Measurements from ENCODE around the gene GLIS1.
A peak's percentile ranks its signal among the peaks of the same experiment; 100 is the strongest.

The GLIS1 gene

GRCh38 chr1:53476579-53476978, 262.4 kb downstream of the GLIS1 start:
- TF ChIP-seq CTCF (IDR thresholded peaks at IDR 0.05; ENCODE audit: low read depth, low read length) = no peak
- no peak overlapping the region for H3K4me3 ChIP-seq (ENCODE audit: low read depth, low read length)

- no peak for TF ChIP-seq CTCF (IDR thresholded peaks at IDR 0.05; ENCODE audit: low read depth, low read length)
Measured at GRCh38 chr1:53475664-53476063, 263.3 kb downstream of the GLIS1 start.

GRCh38 chr1:53473463-53473862, 265.5 kb downstream of the GLIS1 start:
- TF ChIP-seq CTCF (IDR thresholded peaks at IDR 0.05; ENCODE audit: low read depth, low read length) = no peak
- no peak overlapping the region for H3K4me3 ChIP-seq (ENCODE audit: low read depth, low read length)

More at GRCh38 chr1:53475664-53476063, 263.3 kb downstream of the GLIS1 start:
- no peak overlapping the region for H3K4me3 ChIP-seq (ENCODE audit: low read depth, low read length)

GRCh38 chr1:53471000-53471399, 268.0 kb downstream of the GLIS1 start:
- no peak overlapping the region for H3K4me3 ChIP-seq (ENCODE audit: low read depth, low read length)
- TF ChIP-seq CTCF (IDR thresholded peaks at IDR 0.05; ENCODE audit: low read depth, low read length) = no peak

- no peak overlapping the region for H3K4me3 ChIP-seq (ENCODE audit: low read depth, low read length)
- no peak for TF ChIP-seq CTCF (IDR thresholded peaks at IDR 0.05; ENCODE audit: low read depth, low read length)
Measured at GRCh38 chr1:53470584-53470983, 268.4 kb downstream of the GLIS1 start.

- peak; percentile 69 for TF ChIP-seq CTCF (IDR thresholded peaks at IDR 0.05; ENCODE audit: low read depth, low read length)
Measured at GRCh38 chr1:53470155-53470554, 268.8 kb downstream of the GLIS1 start.

GRCh38 chr1:53469373-53469772, 269.6 kb downstream of the GLIS1 start:
- TF ChIP-seq CTCF (IDR thresholded peaks at IDR 0.05; ENCODE audit: low read depth, low read length) = no peak
- H3K4me3 ChIP-seq (ENCODE audit: low read depth, low read length) = no peak overlapping the region

More at GRCh38 chr1:53470155-53470554, 268.8 kb downstream of the GLIS1 start:
- H3K4me3 ChIP-seq (ENCODE audit: low read depth, low read length) = no peak overlapping the region

Measured in WI38 (cell line).